Adipocyte (in vitro differentiated cells): ENCODE measurements around the gene CNTROB.

Source experiments
- DNase-seq: peaks from one replicate; pipeline ENCODE4 v3.0.0-alpha.2; 2015; ENCODE audit warnings: low read depth
- H3K27me3 ChIP-seq: replicated peaks from 2 replicates; pipeline ENCODE4 v1.7.0; 2013; ENCODE audit warnings: mild to moderate bottlenecking, low read length, moderate library complexity; ENCODE audit not compliant: control insufficient read depth, insufficient read depth
- H3K36me3 ChIP-seq: 2 replicates; pipeline ENCODE4 v1.7.0; 2013; ENCODE audit warnings: low read length, mild to moderate bottlenecking, moderate library complexity; ENCODE audit not compliant: control insufficient read depth, insufficient read depth, severe bottlenecking
- H3K4me1 ChIP-seq: 2 replicates; pipeline ENCODE4 v1.7.0; 2013; ENCODE audit warnings: mild to moderate bottlenecking, low read length, moderate library complexity; ENCODE audit not compliant: control insufficient read depth, insufficient read depth
- H3K4me3 ChIP-seq: 2 replicates; pipeline ENCODE4 v1.7.0; 2013; ENCODE audit warnings: mild to moderate bottlenecking, low read length, moderate library complexity
- H3K9ac ChIP-seq: 2 replicates; pipeline ENCODE4 v1.7.0; 2013; ENCODE audit warnings: mild to moderate bottlenecking, low read length, moderate library complexity
- H3K9me3 ChIP-seq: 2 replicates; pipeline ENCODE4 v1.7.0; 2013; ENCODE audit warnings: mild to moderate bottlenecking, low read length, moderate library complexity; ENCODE audit not compliant: control insufficient read depth

CNTROB gene

GRCh38 chr17:7992924-7993323, 60.9 kb downstream of the CNTROB start:
- Histone ChIP-seq H3K4me3 (no peak overlapping the region), H3K4me1 (peaks cover 5% of the 10 kb centered on the region), H3K36me3 (no peaks in the 10 kb centered on the region), H3K27me3 (no peaks in the 10 kb centered on the region), H3K9ac (no peak overlapping the region), H3K9me3 (no peaks in the 10 kb centered on the region)
- DNase-seq, result no peak

GRCh38 chr17:7993972-7994589, 62.1 kb downstream of the CNTROB start:
- DNase-seq, result no peak
- Histone ChIP-seq H3K36me3 (no peaks in the 10 kb centered on the region), H3K4me1 (peaks cover 5% of the 10 kb centered on the region), H3K27me3 (no peaks in the 10 kb centered on the region), H3K9me3 (no peaks in the 10 kb centered on the region), H3K9ac (no peak overlapping the region), H3K4me3 (no peak overlapping the region)

GRCh38 chr17:7995724-7996123, 63.7 kb downstream of the CNTROB start:
- no peak overlapping the region for H3K4me3 ChIP-seq
- H3K27me3 ChIP-seq, result no peaks in the 10 kb centered on the region
- no peak overlapping the region for H3K9ac ChIP-seq
- no peaks in the 10 kb centered on the region for H3K4me1 ChIP-seq
- DNase-seq, result no peak
- no peaks in the 10 kb centered on the region for H3K9me3 ChIP-seq
- H3K36me3 ChIP-seq, result no peaks in the 10 kb centered on the region

- peak; percentile 57 for DNase-seq
- Histone ChIP-seq H3K9ac (no peak overlapping the region), H3K9me3 (peaks cover 7% of the 10 kb centered on the region), H3K27me3 (peaks cover 4% of the 10 kb centered on the region), H3K4me3 (no peak overlapping the region), H3K4me1 (no peaks in the 10 kb centered on the region), H3K36me3 (no peaks in the 10 kb centered on the region)
These were observed 65.2 kb downstream of the CNTROB start for GRCh38 chr17:7997186-7997585.
